GM19463 (cell line): ENCODE results near the gene GRHL1.
"Not testable (repeated sequence)": the region's sequence is repeated elsewhere in the genome, so short reads cannot be mapped to it uniquely, and the experiment has no call there.

Source experiments
- ATAC-seq: cut with Tn5 transposase; IDR thresholded peaks from one replicate; pipeline ENCODE4 v1.9.1; 2021; ENCODE audit warnings: mild to moderate bottlenecking, moderate library complexity; ENCODE audit not compliant: unreplicated experiment

GRHL1 gene

DNA sequence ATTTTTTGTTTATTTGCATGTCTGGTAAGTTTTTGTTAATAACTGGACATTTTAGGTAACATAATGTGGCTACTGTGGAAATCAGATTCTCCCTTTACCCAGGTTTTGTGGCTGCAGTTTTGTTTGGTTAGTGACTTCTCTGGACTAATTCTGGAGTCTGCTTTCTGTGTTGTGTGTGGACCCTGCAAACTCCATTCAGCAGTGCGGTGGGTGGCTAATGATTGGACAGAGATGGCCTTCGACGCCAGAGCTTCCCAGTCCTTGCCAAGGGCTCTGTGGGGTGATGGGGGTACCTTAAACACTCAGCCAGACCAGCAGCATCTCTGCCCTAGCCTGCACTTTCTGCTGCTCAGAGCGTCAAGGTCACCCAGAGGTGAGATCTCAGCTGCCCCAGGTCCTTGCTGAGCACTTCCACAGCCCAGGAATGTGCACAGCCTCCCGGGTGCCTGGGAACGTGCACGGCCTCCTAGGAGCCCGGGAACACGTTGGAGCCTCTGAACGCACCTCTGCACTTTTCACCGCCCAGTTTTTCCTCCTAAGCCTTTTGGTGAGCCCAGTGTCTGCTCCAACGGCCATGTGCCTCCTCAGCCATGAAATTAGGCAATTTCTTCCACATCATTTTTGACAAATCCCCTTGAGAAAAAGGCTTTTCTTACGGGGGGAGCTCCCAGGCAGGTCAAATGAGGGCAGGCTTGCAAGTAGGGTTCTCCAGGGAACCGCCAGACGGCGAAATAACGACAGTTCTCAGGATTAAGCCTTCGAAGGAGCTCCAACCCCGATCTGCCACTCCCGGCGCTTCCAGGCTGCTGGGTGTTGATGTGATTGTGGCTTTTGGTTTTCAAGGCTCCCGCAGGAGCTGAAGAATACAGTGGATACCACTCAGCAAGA is 56.7 kb downstream of the GRHL1 start:
- ATAC-seq = no peak

DNA sequence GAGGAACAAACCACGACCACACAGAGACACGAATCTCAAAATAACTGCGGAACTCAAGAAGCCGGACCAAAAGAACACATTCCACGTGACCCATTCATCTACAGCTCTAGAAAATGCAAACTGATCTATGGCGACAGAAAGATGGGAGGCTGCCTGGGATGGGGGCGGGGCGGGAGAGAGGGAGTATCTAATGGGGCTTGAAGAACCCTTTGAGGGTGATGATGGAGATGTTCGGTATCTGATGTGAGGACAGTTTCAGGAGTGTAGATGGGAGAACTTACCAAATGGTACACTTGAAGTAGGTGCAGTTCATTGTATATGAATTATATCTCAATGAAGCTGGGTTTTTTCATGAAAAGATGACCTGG is 57.3 kb downstream of the GRHL1 start:
- no peak for ATAC-seq

DNA sequence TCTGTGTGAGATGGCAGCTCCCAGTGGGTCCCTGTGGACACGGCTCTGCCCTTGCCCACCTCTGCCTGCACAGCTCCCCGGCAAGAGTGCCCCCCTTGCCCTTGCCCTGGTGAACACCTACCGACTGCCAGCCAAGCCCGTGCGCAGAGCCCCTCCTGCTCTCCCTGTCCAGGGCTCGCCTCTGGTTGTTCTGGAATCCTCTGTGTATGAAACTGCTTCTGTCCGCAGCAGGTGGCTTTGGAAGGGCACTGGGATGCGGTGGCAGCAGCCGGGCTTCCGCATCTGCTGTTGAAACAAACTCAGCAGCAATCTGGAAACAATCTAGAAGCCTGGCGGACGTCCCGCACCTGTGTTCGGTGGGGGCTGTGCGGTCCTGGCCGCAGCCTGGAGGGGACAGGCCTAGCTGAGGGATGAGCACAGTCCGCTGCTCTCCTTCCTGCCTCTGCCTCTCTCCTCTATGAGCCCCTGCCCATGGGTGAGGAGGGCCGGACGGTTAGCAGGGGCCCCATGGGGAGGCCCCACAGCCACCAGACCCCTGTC is 57.8 kb downstream of the GRHL1 start:
- ATAC-seq = no peak

- ATAC-seq = no peak
Measured at GRCh38 chr2:10009811-10010781, 58.6 kb downstream of the GRHL1 start.

DNA sequence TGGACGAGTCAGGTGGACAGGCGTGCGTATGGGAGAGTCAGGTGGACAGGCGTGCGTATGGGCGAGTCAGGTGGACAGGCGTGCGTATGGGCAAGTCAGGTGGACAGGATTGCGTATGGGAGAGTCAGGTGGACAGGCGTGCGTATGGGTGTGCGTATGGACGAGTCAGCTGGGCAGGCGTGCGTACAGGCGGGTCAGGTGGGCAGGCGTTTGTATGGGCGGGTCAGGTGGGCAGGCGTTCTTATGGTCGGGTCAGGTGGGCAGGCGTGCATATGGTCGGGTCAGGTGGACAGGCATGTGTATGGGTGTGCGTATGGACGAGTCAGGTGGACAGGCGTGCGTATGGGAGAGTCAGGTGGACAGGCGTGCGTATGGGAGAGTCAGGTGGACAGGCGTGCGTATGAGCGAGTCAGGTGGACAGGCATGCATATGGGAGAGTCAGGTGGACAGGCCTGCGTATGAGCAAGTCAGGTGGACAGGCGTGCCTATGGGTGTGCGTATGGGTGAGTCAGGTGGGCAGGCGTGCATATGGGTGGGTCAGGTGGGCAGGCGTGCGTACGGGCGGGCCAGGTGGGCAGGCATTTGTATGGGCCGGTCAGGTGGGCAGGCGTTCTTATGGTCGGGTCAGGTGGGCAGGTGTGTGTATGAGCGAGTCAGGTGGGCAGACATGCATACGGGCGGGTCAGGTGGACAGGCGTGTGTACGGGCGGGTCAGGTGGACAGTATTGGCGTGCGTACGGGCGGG is 59.5 kb downstream of the GRHL1 start:
- ATAC-seq = not testable (repeated sequence)

DNA sequence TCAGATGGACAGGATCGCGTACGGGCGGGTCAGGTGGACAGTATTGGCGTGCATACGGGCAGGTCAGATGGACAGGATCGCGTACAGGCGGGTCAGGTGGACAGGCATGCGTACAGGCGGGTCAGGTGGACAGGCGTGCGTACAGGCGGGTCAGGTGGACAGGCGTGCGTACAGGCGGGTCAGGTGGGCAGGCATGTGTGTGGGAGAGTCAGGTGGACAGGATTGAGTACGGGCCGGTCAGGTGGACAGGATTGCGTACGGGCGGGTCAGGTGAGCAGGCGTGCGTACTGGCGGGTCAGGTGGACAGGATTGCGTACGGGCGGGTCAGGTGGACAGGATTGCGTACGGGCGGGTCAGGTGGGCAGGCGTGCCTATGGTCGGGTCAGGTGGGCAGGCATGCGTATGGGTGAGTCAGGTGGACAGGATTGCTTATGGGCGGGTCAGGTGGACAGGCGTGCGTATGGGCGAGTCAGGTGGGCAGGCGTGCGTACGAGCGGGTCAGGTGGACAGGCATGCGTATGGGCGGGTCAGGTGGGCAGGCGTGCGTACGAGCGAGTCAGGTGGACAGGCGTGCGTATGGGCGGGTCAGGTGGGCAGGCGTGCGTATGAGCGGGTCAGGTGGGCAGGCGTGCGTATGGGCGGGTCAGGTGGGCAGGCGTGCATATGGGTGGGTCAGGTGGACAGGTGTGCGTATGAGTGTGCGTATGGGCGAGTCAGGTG is 60.3 kb downstream of the GRHL1 start:
- not testable (repeated sequence) for ATAC-seq

DNA sequence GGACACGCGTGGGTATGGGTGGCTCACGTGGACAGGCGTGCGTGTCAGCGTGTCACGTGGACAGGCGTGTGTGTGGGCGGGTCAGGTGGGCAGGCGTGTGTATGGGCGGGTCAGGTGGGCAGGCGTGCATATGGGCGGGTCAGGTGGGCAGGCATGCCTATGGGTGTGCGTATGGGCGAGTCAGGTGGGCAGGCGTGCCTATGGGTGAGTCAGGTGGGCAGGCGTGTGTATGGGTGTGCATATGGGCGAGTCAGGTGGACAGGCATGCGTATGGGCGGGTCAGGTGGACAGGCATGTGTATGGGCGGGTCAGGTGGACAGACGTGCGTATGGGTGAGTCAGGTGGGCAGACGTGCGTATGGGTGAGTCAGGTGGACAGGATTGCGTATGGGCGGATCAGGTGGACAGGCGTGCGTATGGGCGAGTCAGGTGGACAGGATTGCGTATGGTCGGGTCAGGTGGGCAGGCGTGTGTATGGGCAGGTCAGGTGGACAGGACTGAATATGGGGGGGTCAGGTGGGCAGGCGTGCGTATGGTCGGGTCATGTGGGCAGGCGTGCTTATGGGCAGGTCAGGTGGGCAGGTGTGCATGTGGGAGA is 61.0 kb downstream of the GRHL1 start:
- not testable (repeated sequence) for ATAC-seq

GRCh38 chr2:10012963-10013461 is 61.5 kb downstream of the GRHL1 start:
- no peak for ATAC-seq

- not testable (repeated sequence) for ATAC-seq
Measured at GRCh38 chr2:10013651-10014417, 62.3 kb downstream of the GRHL1 start.

DNA sequence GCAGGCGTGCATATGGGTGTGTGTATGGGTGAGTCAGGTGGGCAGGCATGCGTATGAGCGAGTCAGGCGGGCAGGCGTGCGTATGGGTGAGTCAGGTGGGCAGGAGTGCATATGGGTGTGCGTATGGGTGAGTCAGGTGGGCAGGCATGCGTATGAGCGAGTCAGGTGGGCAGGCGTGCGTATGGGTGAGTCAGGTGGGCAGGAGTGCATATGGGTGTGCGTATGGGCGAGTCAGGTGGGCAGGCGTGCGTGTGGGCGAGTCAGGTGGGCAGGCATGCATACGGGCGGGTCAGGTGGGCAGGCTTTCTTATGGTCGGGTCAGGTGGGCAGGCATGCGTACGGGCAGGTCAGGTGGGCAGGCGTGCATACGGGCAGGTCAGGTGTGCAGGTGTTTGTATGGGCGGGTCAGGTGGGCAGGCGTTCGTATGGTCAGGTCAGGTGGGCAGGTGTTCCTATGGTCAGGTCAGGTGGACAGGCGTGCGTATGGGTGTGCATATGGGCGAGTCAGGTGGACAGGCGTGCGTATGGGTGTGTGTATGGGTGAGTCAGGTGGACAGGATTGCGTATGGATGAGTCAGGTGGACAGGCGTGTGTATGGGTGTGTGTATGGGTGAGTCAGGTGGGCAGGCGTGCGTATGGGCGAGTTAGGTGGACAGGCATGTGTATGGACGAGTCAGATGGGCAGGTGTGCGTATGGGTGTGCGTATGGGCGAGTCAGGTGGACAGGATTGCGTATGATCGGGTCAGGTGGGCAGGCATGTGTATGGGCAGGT is 63.1 kb downstream of the GRHL1 start:
- ATAC-seq = no peak

GRCh38 chr2:10015376-10015989 is 64.0 kb downstream of the GRHL1 start:
- not testable (repeated sequence) for ATAC-seq

- no peak for ATAC-seq
Measured at GRCh38 chr2:10016001-10016801, 64.7 kb downstream of the GRHL1 start.

DNA sequence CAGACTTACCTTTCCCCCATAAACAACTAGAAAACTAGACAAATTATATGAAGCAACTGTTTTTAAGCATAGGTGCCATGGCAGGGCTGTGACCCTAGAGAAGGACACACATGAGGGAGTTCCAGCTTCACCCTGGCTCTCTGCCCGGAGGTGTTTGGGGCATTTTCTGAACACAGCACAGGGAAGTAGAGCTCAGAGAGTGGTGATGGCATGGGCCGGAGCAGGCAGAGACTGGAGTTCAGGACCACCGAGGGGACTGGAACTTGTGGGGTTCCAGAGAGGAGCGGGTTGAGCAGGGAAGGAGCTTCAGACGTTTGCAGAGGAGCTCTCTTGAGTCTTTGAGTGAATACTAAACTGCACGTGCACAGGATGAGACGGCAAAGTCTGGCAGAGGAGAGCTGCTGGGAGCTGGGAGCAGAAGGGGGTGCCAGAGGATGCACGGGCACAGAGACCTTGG is 65.3 kb downstream of the GRHL1 start:
- ATAC-seq = no peak

- ATAC-seq = no peak
Measured at GRCh38 chr2:10017313-10017941, 65.9 kb downstream of the GRHL1 start.

GRCh38 chr2:10019174-10019573 is 67.7 kb downstream of the GRHL1 start:
- ATAC-seq = no peak
